ENCODE data around the gene APBB2.
A peak's percentile ranks its signal among the peaks of the same experiment; 100 is the strongest.

APBB2 gene

GRCh38 chr4:41179498-41180195, 34.7 kb downstream of the APBB2 start:
- no peak overlapping the region for H2AK5ac ChIP-seq (ENCODE audit: low read length)
- H4K12ac ChIP-seq (ENCODE audit: low read depth, low read length): no peak overlapping the region
- no peak overlapping the region for H2BK5ac ChIP-seq (ENCODE audit: low read depth, low read length, poor library complexity)
- no peak overlapping the region for H3K4ac ChIP-seq (ENCODE audit: low read depth, low read length)
- peaks cover 2% of the 10 kb centered on the region for H3K79me2 ChIP-seq (ENCODE audit: control insufficient read depth, insufficient read depth, low read length, poor library complexity)
- H4K8ac ChIP-seq (ENCODE audit: low read depth, low read length): no peak overlapping the region
- no peaks in the 10 kb centered on the region for H3K9me3 ChIP-seq (ENCODE audit: insufficient read depth, low read depth, low read length)
- no peak overlapping the region for H3K14ac ChIP-seq (ENCODE audit: low read length)
- peaks cover 2 to 13% of the 10 kb centered on the region in 2 experiments for H3K4me1 ChIP-seq (ENCODE audit: control insufficient read depth in 1 of 2, insufficient read depth in 2 of 2, low read length in 2 of 2)
- H2AFZ ChIP-seq (ENCODE audit: insufficient read depth, low read length, poor library complexity): no peak overlapping the region
- no peak overlapping the region for H3K23ac ChIP-seq (ENCODE audit: low read length)
- no peak overlapping the region for H3K27ac ChIP-seq (ENCODE audit: low read depth, low read length)
- H2BK12ac ChIP-seq (ENCODE audit: low read length): no peak overlapping the region
- H2BK120ac ChIP-seq (ENCODE audit: insufficient read depth, low read length, poor library complexity): no peak overlapping the region
- H3K4me2 ChIP-seq (ENCODE audit: low read length): no peak overlapping the region
- no peak overlapping the region for H4K91ac ChIP-seq (ENCODE audit: low read depth, low read length)
- no CpG with 5 or more reads among the region's 4 CpGs for WGBS (ENCODE audit: extremely low coverage, insufficient coverage, insufficient read length)
- no peak overlapping the region for H3K18ac ChIP-seq (ENCODE audit: low read length)
- no peak overlapping the region for H3K9ac ChIP-seq (ENCODE audit: low read length)
- no peak for DNase-seq
- H3K36me3 ChIP-seq (ENCODE audit: control insufficient read depth in 1 of 2, insufficient read depth in 2 of 2, low read length in 2 of 2): no peaks in the 10 kb centered on the region
- no peaks in the 10 kb centered on the region for H3K27me3 ChIP-seq (ENCODE audit: insufficient read depth, low read length)
- peaks cover 6% of the 10 kb centered on the region for H3K79me1 ChIP-seq (ENCODE audit: low read length)
- no peak overlapping the region for H3K4me3 ChIP-seq (ENCODE audit: low read depth, low read length)

- Histone ChIP-seq H3K36me3 (ENCODE audit: control insufficient read depth in 1 of 2, insufficient read depth in 2 of 2, low read length in 2 of 2) (no peaks in the 10 kb centered on the region), H2AFZ (ENCODE audit: insufficient read depth, low read length, poor library complexity) (no peak overlapping the region), H3K27ac (ENCODE audit: low read depth, low read length) (no peak overlapping the region), H3K4me3 (ENCODE audit: low read depth, low read length) (no peak overlapping the region), H3K4ac (ENCODE audit: low read depth, low read length) (peak overlapping the region; percentile 71), H3K27me3 (ENCODE audit: insufficient read depth, low read length) (no peaks in the 10 kb centered on the region), H4K91ac (ENCODE audit: low read depth, low read length) (no peak overlapping the region), H4K8ac (ENCODE audit: low read depth, low read length) (no peak overlapping the region), H3K14ac (ENCODE audit: low read length) (no peak overlapping the region), H3K4me1 (ENCODE audit: control insufficient read depth in 1 of 2, insufficient read depth in 2 of 2, low read length in 2 of 2) (peaks cover 6 to 11% of the 10 kb centered on the region in 2 experiments), H3K79me2 (ENCODE audit: control insufficient read depth, insufficient read depth, low read length, poor library complexity) (peaks cover 2% of the 10 kb centered on the region), H2BK12ac (ENCODE audit: low read length) (no peak overlapping the region), H3K79me1 (ENCODE audit: low read length) (peaks cover 3% of the 10 kb centered on the region), H2BK5ac (ENCODE audit: low read depth, low read length, poor library complexity) (no peak overlapping the region), H3K9me3 (ENCODE audit: insufficient read depth, low read depth, low read length) (no peaks in the 10 kb centered on the region), H3K18ac (ENCODE audit: low read length) (no peak overlapping the region), H4K12ac (ENCODE audit: low read depth, low read length) (no peak overlapping the region), H2BK120ac (ENCODE audit: insufficient read depth, low read length, poor library complexity) (peak overlapping the region; percentile 28), H2AK5ac (ENCODE audit: low read length) (no peak overlapping the region), H3K4me2 (ENCODE audit: low read length) (no peak overlapping the region), H3K9ac (ENCODE audit: low read length) (no peak overlapping the region), H3K23ac (ENCODE audit: low read length) (no peak overlapping the region)
- no peak for DNase-seq
- WGBS (ENCODE audit: extremely low coverage, insufficient coverage, insufficient read length): no CpG with 5 or more reads among the region's 7 CpGs
Observed at GRCh38 chr4:41178372-41179370, 35.7 kb downstream of the APBB2 start.

- H2BK120ac ChIP-seq (ENCODE audit: insufficient read depth, low read length, poor library complexity): no peak overlapping the region
- H3K27ac ChIP-seq (ENCODE audit: low read depth, low read length): peak overlapping the region; percentile 71
- no peak overlapping the region for H3K9ac ChIP-seq (ENCODE audit: low read length)
- no peak overlapping the region for H2AFZ ChIP-seq (ENCODE audit: insufficient read depth, low read length, poor library complexity)
- H3K27me3 ChIP-seq (ENCODE audit: insufficient read depth, low read length): no peaks in the 10 kb centered on the region
- peaks cover 5% of the 10 kb centered on the region for H3K79me1 ChIP-seq (ENCODE audit: low read length)
- H4K91ac ChIP-seq (ENCODE audit: low read depth, low read length): no peak overlapping the region
- no peak overlapping the region for H3K14ac ChIP-seq (ENCODE audit: low read length)
- no peaks in the 10 kb centered on the region for H3K9me3 ChIP-seq (ENCODE audit: insufficient read depth, low read depth, low read length)
- H3K79me2 ChIP-seq (ENCODE audit: control insufficient read depth, insufficient read depth, low read length, poor library complexity): peaks cover 2% of the 10 kb centered on the region
- no peak overlapping the region for H2BK5ac ChIP-seq (ENCODE audit: low read depth, low read length, poor library complexity)
- H2AK5ac ChIP-seq (ENCODE audit: low read length): no peak overlapping the region
- no peaks in the 10 kb centered on the region for H3K36me3 ChIP-seq (ENCODE audit: control insufficient read depth in 1 of 2, insufficient read depth in 2 of 2, low read length in 2 of 2)
- H3K23ac ChIP-seq (ENCODE audit: low read length): no peak overlapping the region
- DNase-seq: peak in 1 of 2 donors; percentile 38
- H3K4me2 ChIP-seq (ENCODE audit: low read length): no peak overlapping the region
- no peak overlapping the region for H3K18ac ChIP-seq (ENCODE audit: low read length)
- H4K12ac ChIP-seq (ENCODE audit: low read depth, low read length): no peak overlapping the region
- no peak overlapping the region for H3K4me3 ChIP-seq (ENCODE audit: low read depth, low read length)
- H4K8ac ChIP-seq (ENCODE audit: low read depth, low read length): no peak overlapping the region
- peaks cover 6 to 18% of the 10 kb centered on the region in 2 experiments for H3K4me1 ChIP-seq (ENCODE audit: control insufficient read depth in 1 of 2, insufficient read depth in 2 of 2, low read length in 2 of 2)
- no peak overlapping the region for H2BK12ac ChIP-seq (ENCODE audit: low read length)
- no peak overlapping the region for H3K4ac ChIP-seq (ENCODE audit: low read depth, low read length)
Observed at GRCh38 chr4:41177016-41177415, 37.3 kb downstream of the APBB2 start.

- Histone ChIP-seq H2BK5ac (ENCODE audit: low read depth, low read length, poor library complexity) (peak overlapping the region; percentile 82), H2AFZ (ENCODE audit: insufficient read depth, low read length, poor library complexity) (no peak overlapping the region), H3K23ac (ENCODE audit: low read length) (no peak overlapping the region), H2BK12ac (ENCODE audit: low read length) (no peak overlapping the region), H3K9ac (ENCODE audit: low read length) (no peak overlapping the region), H3K27ac (ENCODE audit: low read depth, low read length) (peak overlapping the region; percentile 77), H3K4ac (ENCODE audit: low read depth, low read length) (no peak overlapping the region), H4K91ac (ENCODE audit: low read depth, low read length) (no peak overlapping the region), H3K4me3 (ENCODE audit: low read depth, low read length) (no peak overlapping the region), H3K79me1 (ENCODE audit: low read length) (peaks cover 5% of the 10 kb centered on the region), H2BK120ac (ENCODE audit: insufficient read depth, low read length, poor library complexity) (no peak overlapping the region), H3K4me2 (ENCODE audit: low read length) (no peak overlapping the region), H3K14ac (ENCODE audit: low read length) (no peak overlapping the region), H3K18ac (ENCODE audit: low read length) (no peak overlapping the region), H4K12ac (ENCODE audit: low read depth, low read length) (no peak overlapping the region), H3K36me3 (ENCODE audit: control insufficient read depth in 1 of 2, insufficient read depth in 2 of 2, low read length in 2 of 2) (no peaks in the 10 kb centered on the region), H3K9me3 (ENCODE audit: insufficient read depth, low read depth, low read length) (no peaks in the 10 kb centered on the region), H2AK5ac (ENCODE audit: low read length) (no peak overlapping the region), H3K4me1 (ENCODE audit: control insufficient read depth in 1 of 2, insufficient read depth in 2 of 2, low read length in 2 of 2) (peaks cover 6 to 19% of the 10 kb centered on the region in 2 experiments), H3K79me2 (ENCODE audit: control insufficient read depth, insufficient read depth, low read length, poor library complexity) (peaks cover 2% of the 10 kb centered on the region), H4K8ac (ENCODE audit: low read depth, low read length) (no peak overlapping the region), H3K27me3 (ENCODE audit: insufficient read depth, low read length) (no peaks in the 10 kb centered on the region)
- no CpG with 5 or more reads among the region's 1 CpG for WGBS (ENCODE audit: extremely low coverage, insufficient coverage, insufficient read length)
- DNase-seq: peak in 1 of 2 donors; percentile 30
Observed at GRCh38 chr4:41176340-41176739, 38.0 kb downstream of the APBB2 start.
